ENCODE data around the gene FCRLA. TPM values are rescaled to one million over a fixed set of nuclear protein-coding genes. Genes with fewer than 3 reads are reported as not detected.

The FCRLA gene
- total RNA-seq, 1 experiment from 2014 or later: 0.25 TPM

GRCh38 chr1:161676958-161677689, 29.9 kb upstream of the FCRLA start (continued):
- no peak for TF ChIP-seq EGR1 (IDR thresholded peaks at IDR 0.05; ENCODE audit: low read depth)
- no peak for TF ChIP-seq EZH2phosphoT487 (IDR thresholded peaks at IDR 0.05; ENCODE audit: borderline replicate concordance)
- no peak for TF ChIP-seq MAX (IDR thresholded peaks at IDR 0.05)
- TF ChIP-seq POLR2AphosphoS5 (IDR thresholded peaks at IDR 0.05; ENCODE audit: low read depth, low read length): no peak
- no peak for TF ChIP-seq SRF (IDR thresholded peaks at IDR 0.05; ENCODE audit: low read depth)
- TF ChIP-seq ELF1 (IDR thresholded peaks at IDR 0.05; ENCODE audit: borderline replicate concordance, low read depth): no peak
- TF ChIP-seq ZFX (IDR thresholded peaks at IDR 0.05): no peak

DNA sequence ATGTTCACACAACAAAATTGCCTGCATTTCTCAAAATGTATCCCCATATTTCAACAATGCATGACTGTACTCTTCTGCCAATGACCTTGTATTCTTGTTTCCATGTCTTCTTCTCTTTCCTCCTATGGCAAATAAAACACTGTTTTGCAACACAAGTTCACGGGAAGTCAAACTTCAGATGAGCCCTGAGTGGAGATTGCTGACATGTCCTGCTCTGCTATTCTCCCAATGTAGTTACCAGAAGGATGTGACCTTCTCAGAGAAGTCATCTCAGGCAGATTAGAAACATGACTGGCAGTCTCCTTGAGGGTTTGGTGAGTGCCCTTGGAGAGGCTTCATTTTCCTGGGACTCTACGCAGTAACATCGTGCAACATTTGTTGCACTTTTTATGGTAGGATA, 28.5 kb upstream of the FCRLA start:
- BruUV-seq (replicated peaks): no TSS peak
- intact Hi-C loops (cut with micrococcal nuclease): no loop called here
- H3K9ac ChIP-seq (ENCODE audit: low read length): no peak overlapping the region
- H3K79me2 ChIP-seq (ENCODE audit: insufficient read depth, low read length): no peaks in the 10 kb centered on the region
- no peaks in the 10 kb centered on the region for H4K20me1 ChIP-seq (ENCODE audit: insufficient read depth)
- ChIA-PET RAD21 (ENCODE audit: low non-redundant PET in 1 of 2, low total read pairs in 2 of 2, uncharacterized antibody in 2 of 2, unreplicated experiment in 2 of 2) (no interaction called here), CTCF (no interaction called here), POLR2A (no interaction called here)
- no peaks in the 10 kb centered on the region for H3K27me3 ChIP-seq (ENCODE audit: insufficient read depth, low read length)
- no peaks in the 10 kb centered on the region for H3K4me1 ChIP-seq (ENCODE audit: control insufficient read depth in 1 of 2, insufficient read depth in 2 of 2, low read length in 2 of 2)
- no peak for ATAC-seq
- no peaks in the 10 kb centered on the region for H3K9me3 ChIP-seq (ENCODE audit: control insufficient read depth in 1 of 2, insufficient read depth in 1 of 2, low read depth in 1 of 2, low read length in 2 of 2)
- no peak overlapping the region for H3K4me2 ChIP-seq (ENCODE audit: low read length)
- no peaks in the 10 kb centered on the region for H3K9me2 ChIP-seq (ENCODE audit: insufficient read depth)
- H3K4me3 ChIP-seq (replicated peaks in 1 of 2; ENCODE audit: low read depth in 1 of 2, low read length in 2 of 2): no peak overlapping the region
- DNase-seq (ENCODE audit: low read depth, low spot score): no peak
- TF ChIP-seq ATF3 (IDR thresholded peaks at IDR 0.05): no peak
- no peak for TF ChIP-seq ZBTB33 (IDR thresholded peaks at IDR 0.05; ENCODE audit: extremely low read depth, insufficient replicate concordance, low read length)
- TF ChIP-seq EZH2 (IDR thresholded peaks at IDR 0.05): no peak
- TF ChIP-seq ZNF274 (IDR thresholded peaks at IDR 0.05; ENCODE audit: low read depth, low read length): no peak
- TF ChIP-seq CEBPB (IDR thresholded peaks at IDR 0.05; ENCODE audit: low read depth): no peak
- no peak for TF ChIP-seq YY1 (IDR thresholded peaks at IDR 0.05; ENCODE audit: extremely low read depth, insufficient replicate concordance, low read depth, low read length)
- TF ChIP-seq EZH2phosphoT487 (IDR thresholded peaks at IDR 0.05; ENCODE audit: borderline replicate concordance): no peak
- no peak for TF ChIP-seq ELF1 (IDR thresholded peaks at IDR 0.05; ENCODE audit: borderline replicate concordance, low read depth)
- no peaks in the 10 kb centered on the region for H3K36me3 ChIP-seq (ENCODE audit: control insufficient read depth in 1 of 2, insufficient read depth in 2 of 2, low read length in 2 of 2)
- no peak overlapping the region for H2AFZ ChIP-seq (ENCODE audit: low read depth, low read length, poor library complexity, severe bottlenecking)
- H3K27ac ChIP-seq (ENCODE audit: low read depth, low read length): no peak overlapping the region
